ENCODE results near the gene FAM184B. TPM values are rescaled to one million over a fixed set of nuclear protein-coding genes. Genes with fewer than 3 reads are reported as not detected.

Gene FAM184B
- total RNA-seq, 2 donors from 2014 or later: not detected

- Mint-ChIP-seq H3K4me3 (no peak overlapping the region), H3K4me1 (ENCODE audit: low read depth) (no peaks in the 10 kb centered on the region), H3K27ac (no peak overlapping the region), H3K36me3 (ENCODE audit: insufficient read depth in 2 of 2) (no peaks in the 10 kb centered on the region), H3K27me3 (ENCODE audit: low read depth) (peaks cover 6% of the 10 kb centered on the region), H3K9me3 (no peaks in the 10 kb centered on the region)
- ATAC-seq (replicated peaks in 1 of 2): no peak
- DNase-seq: no peak
These were observed 73.8 kb downstream of the FAM184B start for GRCh38 chr4:17707671-17708070.

- ATAC-seq (replicated peaks in 1 of 2): no peak
- Mint-ChIP-seq H3K36me3 (ENCODE audit: insufficient read depth in 2 of 2) (no peaks in the 10 kb centered on the region), H3K27me3 (ENCODE audit: low read depth) (no peaks in the 10 kb centered on the region), H3K27ac (no peak overlapping the region), H3K4me3 (no peak overlapping the region), H3K9me3 (no peaks in the 10 kb centered on the region), H3K4me1 (ENCODE audit: low read depth) (no peaks in the 10 kb centered on the region)
- no peak for DNase-seq
These were observed 76.3 kb downstream of the FAM184B start for GRCh38 chr4:17705107-17705506.

- Mint-ChIP-seq H3K27ac (no peak overlapping the region), H3K4me3 (no peak overlapping the region), H3K27me3 (ENCODE audit: low read depth) (no peaks in the 10 kb centered on the region), H3K9me3 (peaks cover 1 to 4% of the 10 kb centered on the region in 2 donors), H3K36me3 (ENCODE audit: insufficient read depth in 2 of 2) (peaks cover 1 to 3% of the 10 kb centered on the region in 2 donors), H3K4me1 (ENCODE audit: low read depth) (no peaks in the 10 kb centered on the region)
- DNase-seq: no peak
- ATAC-seq (replicated peaks in 1 of 2): no peak
These were observed 77.3 kb downstream of the FAM184B start for GRCh38 chr4:17704020-17704650.

- Mint-ChIP-seq H3K4me1 (ENCODE audit: low read depth) (no peaks in the 10 kb centered on the region), H3K27ac (no peak overlapping the region), H3K9me3 (peaks cover 6% of the 10 kb centered on the region in 2 donors), H3K4me3 (no peak overlapping the region), H3K36me3 (ENCODE audit: insufficient read depth in 2 of 2) (peaks cover 3 to 7% of the 10 kb centered on the region in 2 donors), H3K27me3 (ENCODE audit: low read depth) (no peaks in the 10 kb centered on the region)
- ATAC-seq (replicated peaks in 1 of 2) (no peak), DNase-seq (no peak)
These were observed 78.8 kb downstream of the FAM184B start for GRCh38 chr4:17702641-17703040.

- H3K4me3 Mint-ChIP-seq: no peak overlapping the region
- no peaks in the 10 kb centered on the region for H3K4me1 Mint-ChIP-seq (ENCODE audit: low read depth)
- H3K36me3 Mint-ChIP-seq (ENCODE audit: insufficient read depth in 2 of 2): peaks cover 3 to 7% of the 10 kb centered on the region in 2 donors
- H3K27ac Mint-ChIP-seq: no peak overlapping the region
- H3K27me3 Mint-ChIP-seq (ENCODE audit: low read depth): no peaks in the 10 kb centered on the region
- DNase-seq: no peak
- peaks cover 6% of the 10 kb centered on the region in 2 donors for H3K9me3 Mint-ChIP-seq
- no peak for ATAC-seq (replicated peaks in 1 of 2)
These were observed 79.5 kb downstream of the FAM184B start for GRCh38 chr4:17701882-17702281.

GRCh38 chr4:17701138-17701839 is 80.1 kb downstream of the FAM184B start:
- Mint-ChIP-seq H3K9me3 (peaks cover 6% of the 10 kb centered on the region in 2 donors), H3K4me1 (ENCODE audit: low read depth) (no peaks in the 10 kb centered on the region), H3K4me3 (no peak overlapping the region), H3K36me3 (ENCODE audit: insufficient read depth in 2 of 2) (peaks cover 3 to 7% of the 10 kb centered on the region in 2 donors), H3K27me3 (ENCODE audit: low read depth) (no peaks in the 10 kb centered on the region), H3K27ac (no peak overlapping the region)
- DNase-seq (no peak), ATAC-seq (replicated peaks in 1 of 2) (no peak)

GRCh38 chr4:17699380-17699779 is 82.0 kb downstream of the FAM184B start:
- peaks cover 6 to 8% of the 10 kb centered on the region in 2 donors for H3K9me3 Mint-ChIP-seq
- DNase-seq: no peak
- no peak overlapping the region for H3K4me3 Mint-ChIP-seq
- no peak overlapping the region for H3K27ac Mint-ChIP-seq
- H3K36me3 Mint-ChIP-seq (ENCODE audit: insufficient read depth in 2 of 2): peaks cover 3 to 7% of the 10 kb centered on the region in 2 donors
- ATAC-seq (replicated peaks in 1 of 2): no peak
- peaks cover 14% of the 10 kb centered on the region for H3K27me3 Mint-ChIP-seq (ENCODE audit: low read depth)
- no peaks in the 10 kb centered on the region for H3K4me1 Mint-ChIP-seq (ENCODE audit: low read depth)

GRCh38 chr4:17698116-17698515 is 83.3 kb downstream of the FAM184B start:
- Mint-ChIP-seq H3K4me3 (no peak overlapping the region), H3K27ac (no peak overlapping the region), H3K9me3 (peaks cover 6 to 8% of the 10 kb centered on the region in 2 donors), H3K36me3 (ENCODE audit: insufficient read depth in 2 of 2) (peaks cover 3 to 7% of the 10 kb centered on the region in 2 donors), H3K27me3 (ENCODE audit: low read depth) (peaks cover 14% of the 10 kb centered on the region), H3K4me1 (ENCODE audit: low read depth) (no peaks in the 10 kb centered on the region)
- ATAC-seq (replicated peaks in 1 of 2) (no peak), DNase-seq (no peak)

GRCh38 chr4:17695341-17695740 is 86.1 kb downstream of the FAM184B start:
- no peak for ATAC-seq (replicated peaks in 1 of 2)
- no peak for DNase-seq
- Mint-ChIP-seq H3K27me3 (ENCODE audit: low read depth) (peaks cover 14% of the 10 kb centered on the region), H3K4me1 (ENCODE audit: low read depth) (no peaks in the 10 kb centered on the region), H3K36me3 (ENCODE audit: insufficient read depth in 2 of 2) (peaks cover 3 to 7% of the 10 kb centered on the region in 2 donors), H3K27ac (no peak overlapping the region), H3K4me3 (no peak overlapping the region), H3K9me3 (peaks cover 6 to 8% of the 10 kb centered on the region in 2 donors)

GRCh38 chr4:17694552-17694951 is 86.9 kb downstream of the FAM184B start:
- H3K4me1 Mint-ChIP-seq (ENCODE audit: low read depth): no peaks in the 10 kb centered on the region

GRCh38 chr4:17690898-17691297 is 90.5 kb downstream of the FAM184B start:
- H3K4me1 Mint-ChIP-seq (ENCODE audit: low read depth): peaks cover 6% of the 10 kb centered on the region
- no peak overlapping the region for H3K27ac Mint-ChIP-seq
- ATAC-seq (replicated peaks in 1 of 2) (no peak), DNase-seq (no peak)
- H3K9me3 Mint-ChIP-seq: peaks cover 0 to 2% of the 10 kb centered on the region in 2 donors
- H3K36me3 Mint-ChIP-seq (ENCODE audit: insufficient read depth in 2 of 2): no peaks in the 10 kb centered on the region
- H3K4me3 Mint-ChIP-seq: no peak overlapping the region
- peaks cover 14% of the 10 kb centered on the region for H3K27me3 Mint-ChIP-seq (ENCODE audit: low read depth)

More at GRCh38 chr4:17694552-17694951, 86.9 kb downstream of the FAM184B start:
- Mint-ChIP-seq H3K27ac (no peak overlapping the region), H3K27me3 (ENCODE audit: low read depth) (peaks cover 14% of the 10 kb centered on the region), H3K9me3 (peaks cover 6 to 8% of the 10 kb centered on the region in 2 donors), H3K36me3 (ENCODE audit: insufficient read depth in 2 of 2) (peaks cover 3 to 7% of the 10 kb centered on the region in 2 donors), H3K4me3 (no peak overlapping the region)
- ATAC-seq (replicated peaks in 1 of 2) (no peak), DNase-seq (no peak)

- ATAC-seq (replicated peaks in 1 of 2) (no peak), DNase-seq (no peak)
- Mint-ChIP-seq H3K9me3 (no peaks in the 10 kb centered on the region), H3K36me3 (ENCODE audit: insufficient read depth in 2 of 2) (no peaks in the 10 kb centered on the region), H3K27me3 (ENCODE audit: low read depth) (peaks cover 7% of the 10 kb centered on the region), H3K4me3 (no peak overlapping the region), H3K4me1 (ENCODE audit: low read depth) (peaks cover 6% of the 10 kb centered on the region), H3K27ac (no peak overlapping the region)
These were observed 91.3 kb downstream of the FAM184B start for GRCh38 chr4:17690135-17690534.

- H3K36me3 Mint-ChIP-seq (ENCODE audit: insufficient read depth in 2 of 2): no peaks in the 10 kb centered on the region
These were observed 93.4 kb downstream of the FAM184B start for GRCh38 chr4:17688011-17688441.

More at GRCh38 chr4:17688011-17688441, 93.4 kb downstream of the FAM184B start:
- Mint-ChIP-seq H3K4me3 (no peak overlapping the region), H3K27ac (no peak overlapping the region), H3K27me3 (ENCODE audit: low read depth) (no peaks in the 10 kb centered on the region), H3K9me3 (no peaks in the 10 kb centered on the region), H3K4me1 (ENCODE audit: low read depth) (peaks cover 6% of the 10 kb centered on the region)
- no peak for DNase-seq
- ATAC-seq (replicated peaks in 1 of 2): peak in 1 of 2 donors; percentile 32
